Gastroesophageal sphincter (tissue), 3 donors: ENCODE results near the gene KCND3.

ENCODE experiments used
- EP300 ChIP-seq: sonication (generic); formaldehyde crosslinking; IDR thresholded peaks from one replicate; pipeline ENCODE4 v1.6.1; 2017; ENCODE audit warnings: antibody characterized with exemption, mild to moderate bottlenecking
- POLR2A ChIP-seq, 2 donors: fragments of 450-650 bp; IDR thresholded peaks; one replicate each; pipeline ENCODE4 v1.6.1; 2017; ENCODE audit warnings: antibody characterized with exemption in 2 of 2, mild to moderate bottlenecking in 2 of 2, moderate library complexity in 1 of 2
- POLR2AphosphoS5 ChIP-seq: sonication (generic); formaldehyde crosslinking; IDR thresholded peaks from one replicate; pipeline ENCODE4 v1.6.1; 2017; ENCODE audit warnings: antibody characterized with exemption
- TF ChIP-seq, protein P1 (sequence below), 4 experiments: fragments of 200-600 bp in 2 of 4; fragments of 450-650 bp in 2 of 4; sonication (generic) in 1 of 4; IDR thresholded peaks; one replicate each; pipeline ENCODE4 v1.5.1; 2017 to 2019; ENCODE audit warnings: antibody characterized with exemption in 4 of 4, mild to moderate bottlenecking in 2 of 4, moderate library complexity in 2 of 4

DNA sequence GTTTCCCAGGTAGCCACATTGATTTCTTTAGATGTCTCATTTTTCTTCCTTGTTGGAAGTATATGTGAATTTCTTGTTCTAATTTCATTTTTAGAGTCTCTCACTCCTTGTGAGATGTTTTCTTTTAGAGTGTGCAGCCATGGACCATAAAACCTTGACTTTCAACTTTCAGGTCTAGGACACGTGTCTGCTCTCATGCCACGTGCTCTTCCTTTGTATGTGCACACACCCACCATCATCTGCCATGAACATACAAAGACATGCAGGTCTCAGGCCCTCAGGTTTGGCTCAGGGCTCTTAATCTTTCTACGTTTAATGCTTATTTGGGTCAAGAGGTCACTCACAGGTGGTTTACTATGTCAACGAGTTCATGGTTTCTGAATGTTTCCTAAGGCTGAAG lies 163.2 kb downstream of the KCND3 start:
- TF ChIP-seq POLR2A (IDR thresholded peaks at IDR 0.05) = no peak
- TF ChIP-seq, protein P1, sequence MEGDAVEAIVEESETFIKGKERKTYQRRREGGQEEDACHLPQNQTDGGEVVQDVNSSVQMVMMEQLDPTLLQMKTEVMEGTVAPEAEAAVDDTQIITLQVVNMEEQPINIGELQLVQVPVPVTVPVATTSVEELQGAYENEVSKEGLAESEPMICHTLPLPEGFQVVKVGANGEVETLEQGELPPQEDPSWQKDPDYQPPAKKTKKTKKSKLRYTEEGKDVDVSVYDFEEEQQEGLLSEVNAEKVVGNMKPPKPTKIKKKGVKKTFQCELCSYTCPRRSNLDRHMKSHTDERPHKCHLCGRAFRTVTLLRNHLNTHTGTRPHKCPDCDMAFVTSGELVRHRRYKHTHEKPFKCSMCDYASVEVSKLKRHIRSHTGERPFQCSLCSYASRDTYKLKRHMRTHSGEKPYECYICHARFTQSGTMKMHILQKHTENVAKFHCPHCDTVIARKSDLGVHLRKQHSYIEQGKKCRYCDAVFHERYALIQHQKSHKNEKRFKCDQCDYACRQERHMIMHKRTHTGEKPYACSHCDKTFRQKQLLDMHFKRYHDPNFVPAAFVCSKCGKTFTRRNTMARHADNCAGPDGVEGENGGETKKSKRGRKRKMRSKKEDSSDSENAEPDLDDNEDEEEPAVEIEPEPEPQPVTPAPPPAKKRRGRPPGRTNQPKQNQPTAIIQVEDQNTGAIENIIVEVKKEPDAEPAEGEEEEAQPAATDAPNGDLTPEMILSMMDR (IDR thresholded peaks at IDR 0.05) = no peak
- TF ChIP-seq POLR2AphosphoS5 = no peak
- no peak for TF ChIP-seq EP300
